ENCODE results near the gene SMYD3. TPM values are rescaled to one million over a fixed set of nuclear protein-coding genes. Genes with fewer than 3 reads are reported as not detected.
A peak's percentile ranks its signal among the peaks of the same experiment; 100 is the strongest.

The SMYD3 gene
- total RNA-seq, 1 donor from 2014 or later = 28.3 TPM

GRCh38 chr1:246462986-246463385, 44.1 kb downstream of the SMYD3 start:
- no peak for DNase-seq

DNA sequence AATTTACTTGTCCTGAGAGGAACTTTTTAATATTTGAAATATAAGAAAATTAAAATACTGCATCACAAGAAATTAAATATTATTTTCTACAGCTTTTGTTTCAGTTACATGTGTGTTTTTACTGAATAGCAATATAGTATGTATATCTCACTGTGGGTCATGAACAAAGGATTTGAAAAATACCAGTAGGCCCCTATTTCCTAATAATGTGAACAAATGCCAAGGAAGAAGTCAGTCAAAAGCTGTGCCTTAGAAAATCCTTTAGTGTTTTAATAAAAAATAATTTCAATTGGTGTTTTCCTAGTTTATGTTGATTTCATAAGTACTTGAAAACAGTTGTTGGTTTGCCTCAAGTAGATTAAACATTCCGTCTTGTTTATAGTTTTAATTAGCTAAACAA, 46.7 kb downstream of the SMYD3 start:
- no peak for DNase-seq

DNA sequence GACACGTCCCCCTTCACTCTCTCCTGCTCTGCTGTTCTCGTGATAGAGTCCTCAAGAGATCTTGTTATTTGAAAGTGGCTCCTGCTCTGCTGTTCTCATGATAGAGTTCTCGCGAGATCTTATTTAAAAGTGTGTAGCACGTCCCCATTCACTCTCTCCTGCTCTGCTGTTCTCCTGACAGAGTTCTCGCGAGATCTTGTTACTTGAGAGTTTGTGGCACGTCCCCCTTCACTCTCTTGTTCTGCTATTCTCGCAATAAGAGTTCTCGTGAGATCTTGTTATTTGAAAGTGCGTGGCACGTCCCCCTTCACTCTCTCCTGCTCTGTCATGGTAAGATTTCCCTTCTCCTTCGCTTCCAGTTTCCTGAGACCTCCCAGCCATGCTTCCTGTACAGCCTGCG, 47.9 kb downstream of the SMYD3 start:
- no peak for DNase-seq

- no peak for DNase-seq
These were observed 51.6 kb downstream of the SMYD3 start for GRCh38 chr1:246455476-246455875.

DNA sequence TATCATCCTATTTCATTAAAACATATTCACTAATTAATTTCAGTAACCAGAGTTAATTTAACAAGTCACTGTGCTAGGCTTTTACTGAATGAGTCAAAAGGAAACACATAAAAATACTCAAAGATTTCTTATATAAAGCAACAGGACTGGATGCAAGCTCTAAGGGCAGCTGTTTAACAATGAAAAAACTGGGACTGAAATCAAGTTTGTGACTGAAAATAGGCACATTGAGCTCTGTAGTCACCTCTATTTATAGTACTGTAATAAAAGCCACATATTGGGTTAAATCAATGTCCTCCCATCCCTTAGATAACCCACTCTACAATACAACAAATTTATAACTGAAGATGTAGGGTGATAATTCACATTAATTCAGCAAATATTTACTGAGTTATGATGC, 52.4 kb downstream of the SMYD3 start:
- peak; percentile 52 for DNase-seq

- DNase-seq = peak; percentile 69
These were observed 56.3 kb downstream of the SMYD3 start for GRCh38 chr1:246450611-246451251.

DNA sequence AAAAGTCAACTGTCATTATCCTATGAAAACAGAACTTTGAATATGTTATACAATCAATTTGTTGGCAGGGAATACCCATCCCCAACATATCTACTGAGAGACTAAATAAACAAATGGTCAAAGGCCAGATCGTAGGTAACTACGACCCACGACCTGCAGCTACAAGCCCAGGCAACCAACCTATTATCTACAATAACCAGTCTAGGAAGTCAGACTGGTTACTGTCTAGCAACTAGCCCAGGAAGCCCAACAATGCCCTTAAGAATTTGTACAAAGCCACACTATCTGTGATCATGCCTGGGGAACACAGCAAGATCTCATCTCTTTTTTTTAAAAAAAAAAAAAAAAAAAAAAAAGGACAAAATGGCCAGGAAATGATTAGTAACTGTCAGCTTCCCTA, 58.7 kb downstream of the SMYD3 start:
- no peak for DNase-seq

- no peak for DNase-seq
These were observed 59.6 kb downstream of the SMYD3 start for GRCh38 chr1:246447501-246447900.

- DNase-seq = no peak
These were observed 61.6 kb downstream of the SMYD3 start for GRCh38 chr1:246445503-246445902.

GRCh38 chr1:246444617-246445016, 62.5 kb downstream of the SMYD3 start:
- DNase-seq = no peak

GRCh38 chr1:246437961-246438360, 69.1 kb downstream of the SMYD3 start:
- peak; percentile 80 for DNase-seq

DNA sequence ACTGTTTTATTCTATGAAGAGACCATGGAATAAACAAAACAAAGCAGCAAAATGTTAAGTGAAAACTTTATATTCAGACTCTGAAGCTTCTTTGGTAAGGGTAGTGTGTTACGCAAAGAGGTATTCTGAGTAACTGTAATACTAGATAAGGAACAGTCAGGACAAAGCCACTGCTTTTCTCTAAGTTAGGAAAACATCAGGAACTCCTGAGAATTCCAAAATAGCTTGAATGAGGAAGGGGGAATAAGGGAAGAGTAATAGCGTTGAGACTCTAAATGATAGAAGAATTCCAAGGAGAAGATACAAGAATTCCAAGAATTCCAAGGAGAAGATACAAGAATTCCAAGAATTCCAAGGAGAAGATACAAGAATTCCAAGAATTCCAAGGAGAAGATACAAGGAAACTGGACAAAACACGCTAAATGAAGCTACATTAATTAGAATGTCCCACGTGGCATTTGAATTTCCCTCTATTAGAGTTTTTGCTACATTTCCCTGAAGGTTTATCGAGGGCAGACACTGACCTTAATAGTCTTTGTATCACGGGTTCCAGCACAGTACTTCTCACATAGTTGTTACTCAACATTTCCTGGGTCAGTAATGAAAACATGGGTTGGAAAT, 71.5 kb downstream of the SMYD3 start:
- DNase-seq = no peak

- no peak for DNase-seq
These were observed 72.7 kb downstream of the SMYD3 start for GRCh38 chr1:246434335-246434734.

GRCh38 chr1:246428542-246429308, 78.4 kb downstream of the SMYD3 start:
- DNase-seq = no peak

- no peak for DNase-seq
These were observed 79.5 kb downstream of the SMYD3 start for GRCh38 chr1:246427611-246428010.

DNA sequence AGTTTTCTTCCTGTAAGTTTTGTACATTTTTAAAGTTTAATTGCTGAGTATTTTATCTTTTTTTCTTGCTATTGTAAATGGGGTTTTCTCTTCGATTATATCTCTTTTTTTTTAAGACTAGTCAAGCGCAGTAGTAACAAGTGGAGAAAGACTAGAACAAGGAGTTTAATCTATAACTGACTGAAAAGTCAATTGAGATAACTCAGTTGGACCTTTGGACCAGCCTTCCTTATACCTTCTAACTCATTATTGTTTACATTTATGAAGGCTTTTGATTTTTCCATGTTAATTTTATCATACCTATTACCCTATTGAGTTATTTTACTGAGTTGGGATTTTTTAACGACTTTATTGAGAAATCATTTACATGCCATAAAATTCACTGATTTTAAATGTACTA, 81.2 kb downstream of the SMYD3 start:
- no peak for DNase-seq

GRCh38 chr1:246425139-246425794, 81.8 kb downstream of the SMYD3 start:
- no peak for DNase-seq

GRCh38 chr1:246420300-246420699, 86.8 kb downstream of the SMYD3 start:
- DNase-seq = no peak

DNA sequence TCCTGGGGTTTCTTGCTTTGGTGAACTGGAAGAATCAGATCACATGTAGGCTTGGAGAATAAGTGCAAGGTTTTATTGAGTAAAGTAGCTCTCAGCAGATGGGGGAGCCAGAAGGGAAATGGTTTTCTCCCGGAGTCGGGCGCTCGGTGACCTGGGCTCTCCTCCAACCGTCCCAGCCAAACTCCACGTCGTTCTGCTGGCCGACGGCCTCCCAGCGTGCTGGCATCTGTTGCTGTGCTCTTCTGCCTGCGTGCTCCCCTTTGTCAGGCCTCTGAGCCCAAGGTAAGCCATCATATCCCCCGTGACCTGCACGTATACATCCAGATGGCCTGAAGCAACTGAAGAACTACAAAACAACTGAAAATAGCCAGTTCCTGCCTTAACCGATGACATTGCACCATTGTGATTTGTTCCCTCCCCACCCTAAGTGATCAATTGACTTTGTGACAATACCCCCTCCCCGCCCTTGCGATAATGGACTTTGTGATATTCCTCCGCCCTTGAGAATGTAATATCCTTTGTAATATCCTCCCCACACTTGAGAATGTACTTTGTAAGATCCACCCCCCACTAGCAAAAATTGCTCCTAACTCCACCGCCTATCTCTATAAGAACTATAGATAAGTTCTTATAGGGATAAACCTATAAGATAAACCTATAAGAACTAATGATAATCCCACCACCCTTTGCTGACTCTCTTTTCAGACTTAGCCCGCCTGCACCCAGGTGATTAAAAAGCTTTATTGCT, 88.3 kb downstream of the SMYD3 start:
- no peak for DNase-seq

- no peak for DNase-seq
These were observed 89.1 kb downstream of the SMYD3 start for GRCh38 chr1:246417813-246418564.

GRCh38 chr1:246417152-246417812, 89.8 kb downstream of the SMYD3 start:
- no peak for DNase-seq
